ENCODE measurements around the gene CKAP2L.

DNA sequence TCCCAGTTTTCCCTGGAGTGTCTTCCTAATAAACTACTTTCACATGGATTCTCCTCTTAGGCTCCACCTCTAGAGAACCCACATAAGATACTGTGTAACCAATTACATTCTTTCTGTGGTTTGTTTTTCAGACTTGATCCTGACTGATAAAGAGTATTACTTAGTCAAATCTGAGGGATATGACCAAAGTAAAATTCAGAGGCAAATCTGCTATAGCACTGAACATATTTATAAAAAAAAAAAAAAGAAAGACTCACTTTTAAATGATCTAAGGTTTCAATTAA, 13.9 kb downstream of the CKAP2L start:
- TF ChIP-seq GATA3 (IDR thresholded peaks at IDR 0.05; ENCODE audit: low read depth, low read length) (no peak), GATA2 (IDR thresholded peaks at IDR 0.05; ENCODE audit: low read depth, low read length) (no peak)
